Stimulated activated naive CD8-positive, alpha-beta T cell treated with anti-CD3 and anti-CD28 coated beads, Interleukin-15, Interleukin-2, amounts not matched to agents 100 ng/mL and 50 ng/mL, for 24 hours (primary cell): ENCODE measurements around the gene NSF.

Experiments used
- H3K27ac Mint-ChIP-seq: one replicate; pipeline ENCODE4 v1.8.0; 2021; ENCODE audit warnings: mild to moderate bottlenecking, mixed read lengths
- H3K27me3 Mint-ChIP-seq: one replicate; pipeline ENCODE4 v1.8.0; 2021; ENCODE audit warnings: mixed read lengths
- H3K36me3 Mint-ChIP-seq: one replicate; pipeline ENCODE4 v1.8.0; 2021; ENCODE audit warnings: low read depth, mixed read lengths
- H3K4me1 Mint-ChIP-seq: one replicate; pipeline ENCODE4 v1.8.0; 2021; ENCODE audit warnings: low read depth, mixed read lengths
- H3K4me3 Mint-ChIP-seq: one replicate; pipeline ENCODE4 v1.8.0; 2021; ENCODE audit warnings: mild to moderate bottlenecking, mixed read lengths
- H3K9me3 Mint-ChIP-seq: one replicate; pipeline ENCODE4 v1.8.0; 2021; ENCODE audit warnings: mixed read lengths

NSF gene

GRCh38 chr17:46770439-46770817, 180.0 kb downstream of the NSF start:
- H3K9me3 Mint-ChIP-seq, result no peaks in the 10 kb centered on the region
- peaks cover 27% of the 10 kb centered on the region for H3K27me3 Mint-ChIP-seq
- H3K4me3 Mint-ChIP-seq, result peak overlapping the region; percentile 61
- peaks cover 13% of the 10 kb centered on the region for H3K4me1 Mint-ChIP-seq
- H3K36me3 Mint-ChIP-seq, result no peaks in the 10 kb centered on the region
- H3K27ac Mint-ChIP-seq, result no peak overlapping the region

- peak overlapping the region; percentile 61 for H3K4me3 Mint-ChIP-seq
- H3K27ac Mint-ChIP-seq, result no peak overlapping the region
- H3K4me1 Mint-ChIP-seq, result peaks cover 13% of the 10 kb centered on the region
- H3K27me3 Mint-ChIP-seq, result peaks cover 27% of the 10 kb centered on the region
- H3K36me3 Mint-ChIP-seq, result no peaks in the 10 kb centered on the region
- no peaks in the 10 kb centered on the region for H3K9me3 Mint-ChIP-seq
Measured at GRCh38 chr17:46770818-46771560, 180.5 kb downstream of the NSF start.

GRCh38 chr17:46771561-46772474, 181.3 kb downstream of the NSF start:
- Mint-ChIP-seq H3K4me1 (peaks cover 13% of the 10 kb centered on the region), H3K9me3 (no peaks in the 10 kb centered on the region), H3K36me3 (no peaks in the 10 kb centered on the region), H3K27me3 (peaks cover 28% of the 10 kb centered on the region), H3K4me3 (peak overlapping the region; percentile 75), H3K27ac (no peak overlapping the region)

GRCh38 chr17:46772475-46773220, 182.2 kb downstream of the NSF start:
- Mint-ChIP-seq H3K36me3 (no peaks in the 10 kb centered on the region), H3K4me1 (peaks cover 13% of the 10 kb centered on the region), H3K9me3 (no peaks in the 10 kb centered on the region), H3K27ac (no peak overlapping the region), H3K4me3 (peak overlapping the region; percentile 75), H3K27me3 (peaks cover 31% of the 10 kb centered on the region)

GRCh38 chr17:46773221-46773605, 182.7 kb downstream of the NSF start:
- Mint-ChIP-seq H3K4me1 (peaks cover 13% of the 10 kb centered on the region), H3K9me3 (no peaks in the 10 kb centered on the region), H3K27me3 (peaks cover 31% of the 10 kb centered on the region), H3K4me3 (no peak overlapping the region), H3K36me3 (no peaks in the 10 kb centered on the region), H3K27ac (no peak overlapping the region)

- H3K27ac Mint-ChIP-seq, result no peak overlapping the region
- H3K4me3 Mint-ChIP-seq, result no peak overlapping the region
- no peaks in the 10 kb centered on the region for H3K9me3 Mint-ChIP-seq
- H3K27me3 Mint-ChIP-seq, result peaks cover 33% of the 10 kb centered on the region
- no peaks in the 10 kb centered on the region for H3K36me3 Mint-ChIP-seq
- H3K4me1 Mint-ChIP-seq, result peaks cover 13% of the 10 kb centered on the region
Measured at GRCh38 chr17:46773676-46774075, 183.2 kb downstream of the NSF start.

- H3K27me3 Mint-ChIP-seq, result peaks cover 33% of the 10 kb centered on the region
Measured at GRCh38 chr17:46774108-46774737, 183.8 kb downstream of the NSF start.

GRCh38 chr17:46776298-46777005, 186.0 kb downstream of the NSF start:
- Mint-ChIP-seq H3K4me3 (no peak overlapping the region), H3K27ac (no peak overlapping the region), H3K36me3 (no peaks in the 10 kb centered on the region), H3K27me3 (peaks cover 24% of the 10 kb centered on the region), H3K9me3 (no peaks in the 10 kb centered on the region), H3K4me1 (peaks cover 3% of the 10 kb centered on the region)

More at GRCh38 chr17:46774108-46774737, 183.8 kb downstream of the NSF start:
- Mint-ChIP-seq H3K4me3 (no peak overlapping the region), H3K4me1 (peaks cover 13% of the 10 kb centered on the region), H3K27ac (no peak overlapping the region), H3K9me3 (no peaks in the 10 kb centered on the region), H3K36me3 (no peaks in the 10 kb centered on the region)

- H3K4me3 Mint-ChIP-seq, result no peak overlapping the region
- no peaks in the 10 kb centered on the region for H3K4me1 Mint-ChIP-seq
- H3K9me3 Mint-ChIP-seq, result no peaks in the 10 kb centered on the region
- no peaks in the 10 kb centered on the region for H3K36me3 Mint-ChIP-seq
- peaks cover 15% of the 10 kb centered on the region for H3K27me3 Mint-ChIP-seq
- H3K27ac Mint-ChIP-seq, result no peak overlapping the region
Measured at GRCh38 chr17:46777943-46778915, 187.8 kb downstream of the NSF start.

GRCh38 chr17:46780003-46780373, 189.5 kb downstream of the NSF start:
- Mint-ChIP-seq H3K9me3 (no peaks in the 10 kb centered on the region), H3K4me1 (no peaks in the 10 kb centered on the region), H3K4me3 (no peak overlapping the region), H3K27ac (no peak overlapping the region), H3K27me3 (peaks cover 9% of the 10 kb centered on the region), H3K36me3 (no peaks in the 10 kb centered on the region)

- Mint-ChIP-seq H3K9me3 (no peaks in the 10 kb centered on the region), H3K27ac (no peak overlapping the region), H3K36me3 (no peaks in the 10 kb centered on the region), H3K4me1 (no peaks in the 10 kb centered on the region), H3K27me3 (peaks cover 3% of the 10 kb centered on the region), H3K4me3 (no peak overlapping the region)
Measured at GRCh38 chr17:46782250-46782953, 191.9 kb downstream of the NSF start.

- no peak overlapping the region for H3K4me3 Mint-ChIP-seq
- H3K9me3 Mint-ChIP-seq, result no peaks in the 10 kb centered on the region
- no peaks in the 10 kb centered on the region for H3K4me1 Mint-ChIP-seq
- peaks cover 3% of the 10 kb centered on the region for H3K27me3 Mint-ChIP-seq
- H3K36me3 Mint-ChIP-seq, result no peaks in the 10 kb centered on the region
- no peak overlapping the region for H3K27ac Mint-ChIP-seq
Measured at GRCh38 chr17:46783031-46783593, 192.6 kb downstream of the NSF start.
